A673 (cell line): Measurements from ENCODE around the gene TSPEAR.

Experiments used
- CTCF ChIP-seq: fragments of 300-800, 200-600 bp; sonication (generic); conservative IDR thresholded peaks from 2 replicates; pipeline ENCODE4 v1.5.1; 2017; ENCODE audit warnings: low read depth, mild to moderate bottlenecking, antibody characterized with exemption, low read length, moderate library complexity, mixed read lengths
- EZH2 ChIP-seq: fragments of 200-600 bp; sonication (generic); IDR thresholded peaks from 2 replicates; pipeline ENCODE4 v1.6.1; 2017; ENCODE audit warnings: borderline replicate concordance, low read depth, mild to moderate bottlenecking, mixed read lengths, antibody characterized with exemption, low read length; ENCODE audit not compliant: poor library complexity, severe bottlenecking

- TF ChIP-seq CTCF: no peak
- TF ChIP-seq EZH2: no peak
Observed at GRCh38 chr21:44649521-44650100, 61.8 kb downstream of the TSPEAR start.
